HepG2 (cell line): ENCODE results near the gene SPATA13. TPM values are rescaled to one million over a fixed set of nuclear protein-coding genes. Genes with fewer than 3 reads are reported as not detected.

ENCODE experiments used
- ATAC-seq: fragments of 200-7000 bp; cut with Tn5 transposase; 3 replicates; pipeline ENCODE4 v1.9.1; 2020; ENCODE audit warnings: mild to moderate bottlenecking, moderate library complexity
- BruUV-seq: library from RNA; stranded (reverse); fragments of 400-500 nt; replicated peaks from 2 replicates; lab custom pipeline; 2021; lab: Mats Ljungman, UMichigan
- CTCF ChIA-PET: fragments of 300-600 bp; formaldehyde crosslinking; extraction: SDS; loops from one replicate; lab custom pipeline; 2021; ENCODE audit warnings: low total read pairs, inconsistent platforms, low intra/inter-chr PET ratio; lab: Yijun Ruan, JAX
- POLR2A ChIA-PET: fragments of 350-600 bp; sonication (Branson Sonifier 250); formaldehyde crosslinking; loops from one replicate; lab custom pipeline; 2020; ENCODE audit warnings: antibody characterized with exemption, inconsistent platforms; lab: Yijun Ruan, JAX
- DNase-seq: peaks from one replicate; pipeline ENCODE4 v3.0.0-alpha.2; 2015; ENCODE audit warnings: low spot score
- FAIRE-seq: peaks from 3 replicates; lab custom pipeline; 2011; peaks lifted over from hg19 to GRCh38; lab: Jason Lieb, UNC
- H2AFZ ChIP-seq: one replicate; pipeline ENCODE4 v1.6.1; 2011; ENCODE audit warnings: low read length, inconsistent platforms
- H3K27ac ChIP-seq: fragments of 300-600 bp; 3 replicates; pipeline ENCODE4 v1.8.0; 2011; ENCODE audit warnings: mixed run types, mild to moderate bottlenecking, mixed read lengths, low read length, inconsistent platforms; ENCODE audit not compliant: insufficient read depth; ENCODE audit errors: extremely low read length
- H3K27me3 ChIP-seq, 2 experiments: fragments of 200-600 bp in 1 of 2; 2 replicates in 1 of 2; 3 replicates in 1 of 2; pipeline versions ENCODE4 v1.6.0 to v1.8.0; 2011; ENCODE audit warnings: low read length in 2 of 2, mild to moderate bottlenecking in 2 of 2, moderate library complexity in 2 of 2, inconsistent platforms in 1 of 2; ENCODE audit not compliant: insufficient read depth in 2 of 2, control insufficient read depth in 1 of 2
- H3K36me3 ChIP-seq, 2 experiments: fragments of 200-600 bp in 1 of 2; replicated peaks in 1 of 2; 2 replicates in 1 of 2; 3 replicates in 1 of 2; pipeline versions ENCODE4 v1.5.1 to v1.8.0; 2011; ENCODE audit warnings: low read length in 2 of 2, inconsistent platforms in 1 of 2; ENCODE audit not compliant: insufficient read depth in 2 of 2, control insufficient read depth in 1 of 2
- H3K4me1 ChIP-seq: 2 replicates; pipeline ENCODE4 v1.5.1; 2012; ENCODE audit warnings: low read length, inconsistent platforms; ENCODE audit not compliant: insufficient read depth
- H3K4me2 ChIP-seq: 2 replicates; pipeline ENCODE4 v1.6.0; 2011; ENCODE audit warnings: low read depth, low read length, inconsistent platforms
- H3K4me3 ChIP-seq, 3 experiments: fragments of 200-600 bp in 1 of 3; sonication (generic), shearing (Covaris generic) in 1 of 3; replicated peaks in 1 of 3; 2 replicates each; pipeline ENCODE4 v1.5.1; 2011 to 2016; ENCODE audit warnings: low read length in 3 of 3, inconsistent platforms in 2 of 3, low read depth in 2 of 3, mild to moderate bottlenecking in 2 of 3, control low read depth in 1 of 3, mixed read lengths in 1 of 3; ENCODE audit not compliant: insufficient read depth in 1 of 3
- H3K79me2 ChIP-seq: one replicate; pipeline ENCODE4 v1.6.1; 2011; ENCODE audit warnings: low read length, inconsistent platforms; ENCODE audit not compliant: insufficient read depth
- H3K9ac ChIP-seq: 2 replicates; pipeline ENCODE4 v1.6.0; 2011; ENCODE audit warnings: mild to moderate bottlenecking, low read depth, low read length, inconsistent platforms; ENCODE audit not compliant: insufficient read depth
- H3K9me3 ChIP-seq: 2 replicates; pipeline ENCODE4 v1.5.1; 2012; ENCODE audit warnings: mild to moderate bottlenecking, low read length
- H4K20me1 ChIP-seq: 2 replicates; pipeline ENCODE4 v1.6.0; 2011; ENCODE audit warnings: inconsistent platforms, mild to moderate bottlenecking, low read length, moderate library complexity; ENCODE audit not compliant: insufficient read depth
- CCAR2 ChIP-seq: fragments of 200-400 bp; formaldehyde crosslinking; optimal IDR thresholded peaks from 2 replicates; pipeline ENCODE3; 2018; ENCODE audit warnings: low read depth, mild to moderate bottlenecking, low read length, moderate library complexity
- ERF ChIP-seq: IDR thresholded peaks from 2 replicates; pipeline ENCODE4 v1.6.1; 2018; ENCODE audit warnings: missing biosample characterization, missing genetic modification reagents
- FLYWCH1 ChIP-seq: sonication (generic); formaldehyde crosslinking; IDR thresholded peaks from 2 replicates; pipeline ENCODE4 v1.8.1; 2023; ENCODE audit warnings: mild to moderate bottlenecking, missing genetic modification reagents
- FOXK1 ChIP-seq: sonication (generic); formaldehyde crosslinking; IDR thresholded peaks from 2 replicates; pipeline ENCODE4 v1.4.0; 2020; ENCODE audit warnings: low read depth, missing genetic modification reagents, borderline replicate concordance
- PRPF4 ChIP-seq: fragments of 200-400 bp; formaldehyde crosslinking; IDR thresholded peaks from 2 replicates; pipeline ENCODE4 v1.6.1; 2016; ENCODE audit warnings: low read length, low read depth; ENCODE audit not compliant: poor library complexity, severe bottlenecking
- RFX5 ChIP-seq: IDR thresholded peaks from 2 replicates; pipeline ENCODE4 v1.6.1; 2011; ENCODE audit warnings: low read depth, low read length, improper control_type of control experiment
- SNAPC5 ChIP-seq: sonication (generic); formaldehyde crosslinking; IDR thresholded peaks from 2 replicates; pipeline ENCODE4 v1.8.1; 2023; ENCODE audit warnings: mild to moderate bottlenecking, missing genetic modification reagents, borderline replicate concordance
- SOX6 ChIP-seq, 2 experiments: fragments of 450-650 bp in 1 of 2; sonication (generic) in 1 of 2; formaldehyde crosslinking in 1 of 2; IDR thresholded peaks; 2 replicates each; pipeline versions ENCODE4 v1.4.0 to v1.6.1; 2017 to 2020; ENCODE audit warnings: antibody characterized with exemption in 1 of 2, mild to moderate bottlenecking in 1 of 2, missing genetic modification reagents in 1 of 2
- SP140L ChIP-seq: sonication (generic); formaldehyde crosslinking; IDR thresholded peaks from 2 replicates; pipeline ENCODE4 v1.4.0; 2020; ENCODE audit warnings: missing genetic modification reagents, borderline replicate concordance
- ZNF33A ChIP-seq: sonication (generic); formaldehyde crosslinking; IDR thresholded peaks from 2 replicates; pipeline ENCODE4 v1.5.1; 2020; ENCODE audit warnings: missing genetic modification reagents, mild to moderate bottlenecking, moderate library complexity, borderline replicate concordance
- ZNF552 ChIP-seq: sonication (generic); formaldehyde crosslinking; IDR thresholded peaks from 2 replicates; pipeline ENCODE4 v1.9.0; 2022; ENCODE audit warnings: missing genetic modification reagents, mild to moderate bottlenecking, borderline replicate concordance
- ZSCAN25 ChIP-seq: sonication (generic); formaldehyde crosslinking; IDR thresholded peaks from 2 replicates; pipeline ENCODE4 v1.8.0; 2022; ENCODE audit warnings: mild to moderate bottlenecking, missing genetic modification reagents
- ZSCAN31 ChIP-seq: sonication (generic); formaldehyde crosslinking; IDR thresholded peaks from 2 replicates; pipeline ENCODE4 v1.5.0; 2020; ENCODE audit warnings: low read depth, mild to moderate bottlenecking, missing genetic modification reagents
- WGBS: methylation state at CpG from one replicate; pipeline ENCODE4 v1.1.6; 2017; ENCODE audit warnings: low lambda C conversion rate; 5-methylcytosine and 5-hydroxymethylcytosine counted together
- in situ Hi-C: cut with HindIII; loops from 2 replicates; pipeline ENCODE4 v1.10.0; 2017; ENCODE audit warnings: low pct_unique_long_range_greater_than_20kb; ENCODE audit not compliant: extremely low pct_ligation_motif_present
- intact Hi-C: fragments of 100-400 bp; cut with micrococcal nuclease; formaldehyde crosslinking; loops from one replicate; pipeline ENCODE4 v1.10.0; 2022; ENCODE audit not compliant: unreplicated experiment
- polyA plus RNA-seq, 8 experiments: library from polyadenylated mRNA; depleted of rRNA in 3 of 8; stranded (reverse) in 7 of 8; unstranded in 1 of 8; fragments of >200 nt; fragmentation: Illumina TruSeq in 4 of 8; extraction: Trizol in 4 of 8; gene quantifications; 2 replicates each; pipeline versions ENCODE4 v1.2.1 to v1.2.3, GENCODE V29; 2011 to 2016; ENCODE audit warnings: low read depth in 4 of 8, missing spikeins in 1 of 8, mixed read lengths in 1 of 8; ENCODE audit not compliant: insufficient read depth in 1 of 8
- total RNA-seq, 5 experiments: library from RNA; depleted of rRNA; stranded (reverse); fragments of >200 nt; fragmentation: Illumina TruSeq; extraction: Trizol; gene quantifications; 2 replicates each; pipeline ENCODE4 v1.2.3, GENCODE V29; 2016; ENCODE audit warnings: low read depth in 1 of 5
- TF ChIP-seq, protein P1 (sequence below): sonication (generic); formaldehyde crosslinking; IDR thresholded peaks from 2 replicates; pipeline ENCODE4 v1.8.1; 2023; ENCODE audit warnings: mild to moderate bottlenecking, inconsistent platforms, moderate library complexity, missing genetic modification reagents, borderline replicate concordance
- TF ChIP-seq, protein P2 (sequence below): sonication (generic); formaldehyde crosslinking; IDR thresholded peaks from 2 replicates; pipeline ENCODE4 v1.4.0; 2020; ENCODE audit warnings: mild to moderate bottlenecking, missing genetic modification reagents

SPATA13 gene
- total and polyA plus RNA-seq, 2 of the 13 experiments (the other 11 are each of a cell fraction or from before 2014, with no cell fraction given), result 11.3 to 14.2 TPM

- peaks cover 8 to 18% of the 10 kb centered on the region in 2 experiments; a peak in 4 of 5 replicates for H3K36me3 ChIP-seq
- H3K4me2 ChIP-seq, result no peak overlapping the region
- peaks cover 32% of the 10 kb centered on the region for H3K4me1 ChIP-seq
- no peak for DNase-seq
- H3K9me3 ChIP-seq, result no peaks in the 10 kb centered on the region
- TF ChIP-seq ZSCAN31 (CRISPR knock-in tag) (no peak), RFX5 (no peak), CCAR2 (no peak), SNAPC5 (no peak), PRPF4 (no peak), ZSCAN25 (CRISPR knock-in tag) (no peak), SP140L (CRISPR knock-in tag) (no peak), ERF (CRISPR knock-in tag) (no peak), FOXK1 (CRISPR knock-in tag) (no peak), ZNF33A (CRISPR knock-in tag) (no peak), ZNF552 (no peak), FLYWCH1 (CRISPR knock-in tag) (no peak), SOX6 (IDR thresholded peaks at IDR 0.05) (no peak), SOX6 (CRISPR knock-in tag; IDR thresholded peaks at IDR 0.05) (no peak)
- TF ChIP-seq, protein P1, sequence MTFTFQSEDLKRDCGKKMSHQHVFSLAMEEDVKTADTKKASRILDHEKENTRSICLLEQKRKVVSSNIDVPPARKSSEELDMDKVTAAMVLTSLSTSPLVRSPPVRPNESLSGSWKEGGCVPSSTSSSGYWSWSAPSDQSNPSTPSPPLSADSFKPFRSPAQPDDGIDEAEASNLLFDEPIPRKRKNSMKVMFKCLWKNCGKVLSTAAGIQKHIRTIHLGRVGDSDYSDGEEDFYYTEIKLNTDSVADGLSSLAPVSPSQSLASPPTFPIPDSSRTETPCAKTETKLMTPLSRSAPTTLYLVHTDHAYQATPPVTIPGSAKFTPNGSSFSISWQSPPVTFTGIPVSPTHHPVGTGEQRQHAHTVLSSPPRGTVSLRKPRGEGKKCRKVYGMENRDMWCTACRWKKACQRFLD (CRISPR knock-in tag), result no peak
- TF ChIP-seq, protein P2, sequence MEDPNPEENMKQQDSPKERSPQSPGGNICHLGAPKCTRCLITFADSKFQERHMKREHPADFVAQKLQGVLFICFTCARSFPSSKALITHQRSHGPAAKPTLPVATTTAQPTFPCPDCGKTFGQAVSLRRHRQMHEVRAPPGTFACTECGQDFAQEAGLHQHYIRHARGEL, result no peak
- TF ChIP-seq, all 625 proteins: peak for 0
- H2AFZ ChIP-seq, result no peak overlapping the region
- intact Hi-C loops, result no loop called here
- H4K20me1 ChIP-seq, result no peaks in the 10 kb centered on the region
- no peak for ATAC-seq
- CTCF ChIA-PET, result no interaction called here
- H3K79me2 ChIP-seq, result peaks cover 6% of the 10 kb centered on the region
- in situ Hi-C loops, result loop anchor here (5.0 to 10.0 kb wide), 3 partner anchors 61 to 206 kb away; partner anchors contain the start of gene SPATA13
- FAIRE-seq, result no peak
- no TSS peak for BruUV-seq
- H3K4me3 ChIP-seq, result no peak overlapping the region
- POLR2A ChIA-PET, result no interaction called here
- no peak overlapping the region for H3K27ac ChIP-seq
- 97% methylated on average over 19 of the region's 42 CpGs for WGBS
- H3K27me3 ChIP-seq, result no peaks in the 10 kb centered on the region
- no peak overlapping the region for H3K9ac ChIP-seq
These were observed 63.1 kb downstream of the SPATA13 start for GRCh38 chr13:24223341-24224231.
